ENCODE measurements around the gene TRIM66. TPM values are rescaled to one million over a fixed set of nuclear protein-coding genes. Genes with fewer than 3 reads are reported as not detected.

TRIM66 gene
- total and polyA plus RNA-seq, 2 of the 8 experiments (the other 6 are each of a cell fraction or from before 2014, with no cell fraction given): 3.1 to 3.5 TPM

- CTCF ChIA-PET (ENCODE audit: partially characterized antibody): interaction anchor here (1.3 kb wide), 1 partner anchor 162 kb away, joined by 3 read pairs; no protein-coding TSS in a partner anchor
- H2AFZ ChIP-seq (ENCODE audit: low read length): 0 out of 2 replicates have a peak overlapping the region, but pooled peaks have one; percentile 14
Measured at GRCh38 chr11:8672346-8672745, 10.1 kb downstream of the TRIM66 start.

More at GRCh38 chr11:8672346-8672745, 10.1 kb downstream of the TRIM66 start:
- Histone ChIP-seq H2BK120ac (replicated peaks; ENCODE audit: low read depth, low read length) (peak overlapping the region; percentile 94), H3K56ac (replicated peaks; ENCODE audit: insufficient read length, low read depth, low read length) (peak overlapping the region; percentile 2), H3K79me2 (ENCODE audit: control insufficient read depth in 1 of 2, insufficient read depth in 2 of 2, low read length in 2 of 2) (no peaks in the 10 kb centered on the region), H2BK12ac (ENCODE audit: low read depth, low read length) (peak overlapping the region; percentile 99), H4K91ac (replicated peaks; ENCODE audit: insufficient read length, low read length) (peak overlapping the region; percentile 98), H3K14ac (ENCODE audit: insufficient read length) (no peak overlapping the region), H3K23me2 (ENCODE audit: low read depth, low read length) (no peaks in the 10 kb centered on the region), H3K18ac (ENCODE audit: extremely low read depth, low read length) (peak overlapping the region; percentile 60), H3K4me3 (ENCODE audit: extremely low read depth in 1 of 4, insufficient read depth in 2 of 4, low read depth in 3 of 4, low read length in 4 of 4) (peak overlapping the region in 1 of 4 experiments; percentile 37; a peak in 1 of 8 replicates), H3K9me3 (ENCODE audit: insufficient read depth in 2 of 2, low read depth in 1 of 2, low read length in 1 of 2) (no peaks in the 10 kb centered on the region), H3K27me3 (replicated peaks in 1 of 4; ENCODE audit: control insufficient read depth in 3 of 4, extremely low read depth in 1 of 4, insufficient read depth in 3 of 4, low read length in 3 of 4) (no peaks in the 10 kb centered on the region), H3K4me2 (ENCODE audit: insufficient read depth in 1 of 2, low read depth in 2 of 2, low read length in 2 of 2) (peak overlapping the region in 1 of 2 experiments; percentile 74; a peak in 1 of 4 replicates), H2BK15ac (ENCODE audit: low read length) (peak overlapping the region; percentile 8; the same call in 1 of the 2 replicates), H3K4ac (replicated peaks; ENCODE audit: insufficient read length, low read depth, low read length) (peak overlapping the region; percentile 69), H2BK5ac (ENCODE audit: low read depth, low read length) (peak overlapping the region; percentile 98), H4K8ac (ENCODE audit: extremely low read depth, insufficient read depth, low read length) (no peak overlapping the region), H3K36me3 (ENCODE audit: control insufficient read depth in 2 of 4, insufficient read depth in 4 of 4, low read length in 3 of 4) (no peaks in the 10 kb centered on the region; a peak in 1 of 8 replicates), H3K79me1 (ENCODE audit: low read depth, low read length) (no peaks in the 10 kb centered on the region), H4K20me1 (replicated peaks in 1 of 2; ENCODE audit: control insufficient read depth in 1 of 2, insufficient read depth in 2 of 2, low read length in 2 of 2) (no peaks in the 10 kb centered on the region), H4K5ac (ENCODE audit: insufficient read length, low read depth, low read length) (peak overlapping the region; percentile 41), H3K4me1 (replicated peaks in 1 of 4; ENCODE audit: control insufficient read depth in 3 of 4, insufficient read depth in 4 of 4, low read length in 3 of 4) (peaks cover 10 to 20% (median 15%) of the 10 kb centered on the region in 4 experiments; a peak in 6 of 7 replicates), H3K27ac (ENCODE audit: low read depth, low read length) (peak overlapping the region; percentile 90), H2BK20ac (ENCODE audit: low read length) (peak overlapping the region; percentile 91), H2AK5ac (ENCODE audit: low read depth, low read length) (no peak overlapping the region), H3K23ac (ENCODE audit: insufficient read length) (no peak overlapping the region), H3K9ac (replicated peaks in 1 of 4; ENCODE audit: extremely low read depth in 1 of 4, low read depth in 3 of 4, low read length in 3 of 4) (no peak overlapping the region)
- POLR2A ChIA-PET (ENCODE audit: partially characterized antibody): interaction anchor here (0.8 to 5.0 kb wide), 9 partner anchors 10 to 33 kb away, joined by 3 to 103 read pairs (median 7); partner anchors contain the start of genes RPL27A and TRIM66
- TF ChIP-seq FOSL1 (IDR thresholded peaks at IDR 0.05; ENCODE audit: insufficient read depth, low read depth, low read length): no peak
- TF ChIP-seq RAD21 (IDR thresholded peaks at IDR 0.05 in 1 of 2, conservative IDR thresholded peaks at IDR 0.05 in 1 of 2; ENCODE audit: low read depth in 2 of 2, low read length in 2 of 2): no peak
- TF ChIP-seq GABPA (IDR thresholded peaks at IDR 0.05; ENCODE audit: borderline replicate concordance, insufficient read depth, low read length): no peak
- TF ChIP-seq POLR2AphosphoS5 (IDR thresholded peaks at IDR 0.05; ENCODE audit: low read depth, low read length): no peak
- TF ChIP-seq JUND (IDR thresholded peaks at IDR 0.05; ENCODE audit: low read length): no peak
- FAIRE-seq (no peak), DNase-seq (ENCODE audit: low read depth in 1 of 2, low spot score in 2 of 2) (no peak)
- 96% methylated on average over 2 of the region's 2 CpGs; no CpG with 5 or more reads in 1 of the 2 experiments for whole genome bisulfite sequencing, 2 experiments (ENCODE audit: extremely low coverage in 1 of 2, insufficient coverage in 1 of 2, insufficient read length in 1 of 2, insufficient replicate concordance in 2 of 2, low coverage in 1 of 2, low lambda C conversion rate in 2 of 2, missing lambda C conversion rate in 1 of 2)
